NOMO-1 (cell line): ENCODE measurements around the gene MME.
A peak's percentile ranks its signal among the peaks of the same experiment; 100 is the strongest.

Experiments used
- DNase-seq, 2 experiments: peaks; one replicate each; lab custom pipeline; 2025; ENCODE audit not compliant: unreplicated experiment in 2 of 2; lab: John Stamatoyannopoulos, UW

MME gene

DNA sequence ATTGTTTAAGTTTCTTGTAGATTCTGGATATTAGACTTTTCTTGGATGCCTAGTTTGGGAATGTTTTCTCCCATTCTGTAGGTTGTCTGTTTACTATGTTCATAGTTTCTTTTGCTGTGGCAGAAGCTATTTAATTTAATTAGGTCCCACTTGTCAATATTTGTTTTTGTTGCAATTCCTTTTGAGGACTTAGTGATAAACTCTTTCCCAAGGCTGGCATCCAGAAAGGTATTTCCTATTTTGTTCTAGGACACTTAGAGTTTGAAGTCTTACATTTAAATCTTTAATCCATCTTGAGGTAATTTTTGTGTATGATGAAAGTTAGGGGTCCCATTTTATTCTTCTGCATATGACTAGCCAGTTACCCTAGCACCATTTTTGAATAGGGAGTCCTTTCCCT is 54.9 kb downstream of the MME start:
- DNase-seq = no peak

DNA sequence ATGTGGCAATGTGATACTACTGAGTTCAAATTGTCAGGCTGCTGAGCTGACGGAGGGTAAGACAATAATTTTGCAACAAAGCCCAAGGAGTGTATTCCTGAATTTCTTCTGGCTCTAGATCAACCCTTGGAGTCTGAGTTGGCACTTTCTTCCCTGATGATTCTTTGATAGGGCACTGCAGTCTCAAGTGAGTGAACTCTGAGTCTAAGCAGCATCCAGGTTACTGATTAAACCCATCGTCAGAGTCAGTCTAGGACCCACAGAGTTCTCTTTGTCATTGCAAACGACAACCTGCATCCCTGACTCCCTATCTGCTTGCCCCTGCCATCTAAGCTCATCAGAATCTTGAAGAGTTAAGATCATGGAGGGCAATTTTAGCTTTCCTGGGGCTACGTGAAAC is 58.6 kb downstream of the MME start:
- DNase-seq = no peak

DNA sequence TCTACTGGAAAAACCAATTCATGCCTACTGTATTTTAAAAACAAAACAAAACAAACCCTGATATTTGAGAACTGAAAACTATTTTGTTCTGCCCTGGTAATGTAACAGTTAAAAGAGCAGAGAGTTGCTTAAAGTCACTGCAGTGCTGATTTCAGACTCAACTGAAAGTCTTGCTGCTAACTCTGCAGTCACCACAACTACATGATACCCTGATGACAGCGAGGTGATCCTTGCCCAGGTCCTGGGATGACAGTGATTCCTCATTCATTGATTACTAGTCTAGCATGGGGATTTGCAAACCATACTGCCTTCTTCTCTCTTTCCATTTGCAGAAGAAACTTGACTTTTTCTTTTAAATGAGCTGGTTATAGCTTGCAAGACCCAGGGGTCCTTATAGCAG is 67.5 kb downstream of the MME start:
- no peak for DNase-seq

DNA sequence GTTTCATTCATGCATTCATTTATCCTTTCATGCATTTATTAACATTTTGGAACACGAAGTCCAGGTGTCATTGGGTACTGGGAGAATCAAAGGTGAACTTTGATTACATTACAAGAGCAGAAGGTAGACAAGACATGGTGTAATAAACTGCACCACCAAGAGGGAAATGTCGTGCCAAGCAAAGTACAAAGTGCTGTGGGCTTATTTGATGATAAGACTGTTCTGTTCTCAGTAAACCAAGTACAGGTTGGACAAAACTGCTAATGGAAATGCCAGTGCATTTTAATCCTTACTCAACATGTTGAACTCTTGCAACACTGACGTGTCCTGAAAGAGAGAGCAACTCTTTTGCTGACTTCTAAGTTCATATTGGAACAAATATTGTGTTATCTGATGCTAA is 69.4 kb downstream of the MME start:
- DNase-seq = peak; percentile 5 to 52

GRCh38 chr3:155153242-155154186 is 73.4 kb downstream of the MME start:
- DNase-seq = no peak

- no peak for DNase-seq
These were observed 74.1 kb downstream of the MME start for GRCh38 chr3:155154255-155154654.

- no peak for DNase-seq
These were observed 78.4 kb downstream of the MME start for GRCh38 chr3:155158346-155159037.

DNA sequence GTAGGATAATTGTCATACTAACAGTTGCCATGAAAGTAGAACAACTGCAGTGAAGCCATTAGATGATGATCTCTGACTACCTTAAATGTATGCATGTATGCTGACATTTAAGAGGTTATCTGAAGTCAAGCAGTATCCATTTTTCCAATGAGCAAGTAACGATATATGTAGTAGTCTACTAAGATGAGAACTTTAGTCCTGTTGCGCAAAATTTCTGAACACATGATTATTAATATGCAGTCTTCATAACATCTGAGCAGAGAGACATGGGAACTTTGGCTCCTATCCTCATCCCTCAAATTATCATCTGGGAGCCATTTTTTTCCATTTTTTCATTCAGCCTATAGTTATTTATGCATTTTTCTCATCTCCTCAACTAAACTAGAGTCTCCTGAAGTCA is 79.2 kb downstream of the MME start:
- no peak for DNase-seq

DNA sequence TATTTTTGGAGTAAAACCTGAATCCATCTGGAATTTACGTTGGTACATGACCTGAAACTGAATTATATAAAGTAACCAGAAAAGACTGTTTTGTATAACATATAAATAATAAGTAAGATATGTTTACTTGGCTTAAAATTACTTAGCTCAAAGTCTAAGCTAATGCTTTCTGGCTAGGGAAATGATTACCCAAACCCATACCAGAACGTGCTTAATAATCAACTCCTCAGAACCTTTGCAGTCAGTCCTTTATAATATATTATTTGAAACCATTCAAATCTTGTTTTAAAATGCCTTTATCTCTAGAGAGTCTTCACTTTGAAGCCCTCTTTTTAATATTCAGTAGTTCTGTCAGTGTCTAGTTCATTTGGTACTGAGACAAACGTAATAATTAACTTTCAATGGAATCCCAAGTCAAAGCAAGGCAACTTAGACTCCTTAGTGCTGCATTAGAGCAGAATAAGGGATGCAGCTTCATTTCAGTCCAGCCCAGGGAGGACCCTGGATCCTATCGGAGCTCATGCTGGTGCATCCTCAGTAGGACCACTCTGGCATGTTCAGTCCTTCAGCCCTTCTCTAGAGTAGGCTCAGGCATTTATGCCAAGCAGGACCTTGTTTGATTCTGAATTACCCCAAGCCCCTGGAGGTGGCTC is 81.6 kb downstream of the MME start:
- DNase-seq = no peak

- no peak for DNase-seq
These were observed 84.2 kb downstream of the MME start for GRCh38 chr3:155164306-155164705.

DNA sequence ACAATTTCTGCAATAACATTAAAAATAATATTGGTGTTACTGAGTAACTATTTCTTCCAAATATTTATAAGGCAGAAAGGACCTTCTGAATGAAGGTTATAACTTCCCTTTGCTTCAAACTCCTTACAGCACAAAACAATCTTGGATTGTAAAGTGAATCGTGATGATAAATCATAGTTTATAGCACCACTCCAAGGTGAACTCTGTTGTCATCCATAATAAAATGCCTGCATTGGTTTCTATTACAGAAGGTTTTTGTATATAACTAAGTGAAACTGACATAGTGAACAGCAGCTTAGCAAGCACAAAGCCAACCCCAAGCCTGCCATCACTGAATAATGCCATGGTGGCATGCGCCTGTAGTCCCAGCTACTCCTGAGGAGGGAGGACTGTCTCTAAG is 86.3 kb downstream of the MME start:
- no peak for DNase-seq

- no peak for DNase-seq
These were observed 89.1 kb downstream of the MME start for GRCh38 chr3:155169197-155169596.

DNA sequence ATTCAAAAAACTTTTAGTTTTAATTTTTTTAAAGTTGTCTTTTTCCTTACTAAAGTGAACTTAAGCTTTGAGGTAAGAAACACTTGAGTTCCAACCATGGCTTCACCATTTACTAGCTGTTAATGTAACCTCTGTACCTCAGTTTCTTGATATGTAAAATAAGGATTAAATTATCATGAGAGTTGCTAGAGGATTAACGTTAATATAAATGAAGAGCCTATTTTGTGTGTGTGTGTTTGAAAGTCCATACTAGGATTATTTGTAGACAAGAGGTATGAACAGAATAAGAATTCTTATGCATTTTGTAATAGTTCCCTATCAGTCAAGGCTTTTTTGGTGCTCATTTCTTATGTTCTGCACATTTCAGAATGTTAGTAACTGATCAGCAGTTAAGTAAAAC is 93.7 kb downstream of the MME start:
- no peak for DNase-seq

GRCh38 chr3:155178810-155179436 is 98.8 kb downstream of the MME start:
- DNase-seq = peak; percentile 50 to 74

GRCh38 chr3:155179437-155179827 is 99.3 kb downstream of the MME start:
- DNase-seq = no peak

DNA sequence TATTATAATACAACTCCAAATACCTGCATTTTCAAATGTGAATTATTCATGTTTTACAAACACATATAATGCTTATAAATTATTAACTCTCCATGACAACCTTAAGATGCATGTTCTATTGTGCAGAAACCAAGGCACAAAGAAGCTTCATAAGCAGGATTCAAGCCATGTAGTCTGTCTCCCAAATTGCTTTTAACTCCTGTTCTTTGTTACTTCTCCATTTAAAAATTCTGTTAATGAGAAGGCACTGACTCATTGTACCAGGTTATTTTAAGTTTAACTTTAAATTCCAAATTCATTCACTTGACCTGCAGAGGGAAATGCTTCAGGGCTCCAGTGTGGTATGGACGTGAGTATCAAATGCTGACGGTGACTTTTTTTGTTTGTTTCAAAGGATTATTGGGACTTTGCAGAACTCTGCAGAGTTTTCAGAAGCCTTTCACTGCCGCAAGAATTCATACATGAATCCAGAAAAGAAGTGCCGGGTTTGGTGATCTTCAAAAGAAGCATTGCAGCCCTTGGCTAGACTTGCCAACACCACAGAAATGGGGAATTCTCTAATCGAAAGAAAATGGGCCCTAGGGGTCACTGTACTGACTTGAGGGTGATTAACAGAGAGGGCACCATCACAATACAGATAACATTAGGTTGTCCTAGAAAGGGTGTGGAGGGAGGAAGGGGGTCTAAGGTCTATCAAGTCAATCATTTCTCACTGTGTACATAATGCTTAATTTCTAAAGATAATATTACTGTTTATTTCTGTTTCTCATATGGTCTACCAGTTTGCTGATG is 100.0 kb downstream of the MME start:
- DNase-seq = no peak

DNA sequence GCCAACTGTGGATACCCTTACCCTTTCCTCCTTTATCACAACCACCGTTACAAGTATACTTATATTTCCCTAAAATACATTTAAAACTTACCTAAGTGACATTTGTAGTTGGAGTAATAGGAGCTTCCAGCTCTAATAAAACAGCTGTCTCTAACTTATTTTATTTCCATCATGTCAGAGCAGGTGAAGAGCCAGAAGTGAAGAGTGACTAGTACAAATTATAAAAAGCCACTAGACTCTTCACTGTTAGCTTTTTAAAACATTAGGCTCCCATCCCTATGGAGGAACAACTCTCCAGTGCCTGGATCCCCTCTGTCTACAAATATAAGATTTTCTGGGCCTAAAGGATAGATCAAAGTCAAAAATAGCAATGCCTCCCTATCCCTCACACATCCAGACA is 102.3 kb downstream of the MME start:
- no peak for DNase-seq

DNA sequence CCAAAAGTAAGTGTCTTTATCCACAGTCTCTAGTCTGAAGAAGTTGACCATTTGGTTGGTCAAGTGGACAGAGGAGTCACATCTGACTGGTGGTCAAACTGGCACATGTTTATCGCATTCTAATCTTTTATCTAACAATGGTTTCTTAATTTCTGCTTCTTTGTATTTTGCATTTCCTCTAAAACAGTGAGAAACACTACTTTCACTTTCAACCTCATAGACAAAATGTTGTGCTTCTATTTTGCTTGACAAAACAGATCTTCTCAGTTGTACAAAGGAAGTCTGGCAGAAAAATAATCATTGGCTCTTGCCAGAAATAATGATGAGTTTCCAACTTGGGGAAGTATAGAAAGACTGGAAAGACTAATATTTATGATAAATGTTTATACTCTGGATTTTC is 103.9 kb downstream of the MME start:
- peak in 1 of 2 experiments; percentile 55 for DNase-seq

DNA sequence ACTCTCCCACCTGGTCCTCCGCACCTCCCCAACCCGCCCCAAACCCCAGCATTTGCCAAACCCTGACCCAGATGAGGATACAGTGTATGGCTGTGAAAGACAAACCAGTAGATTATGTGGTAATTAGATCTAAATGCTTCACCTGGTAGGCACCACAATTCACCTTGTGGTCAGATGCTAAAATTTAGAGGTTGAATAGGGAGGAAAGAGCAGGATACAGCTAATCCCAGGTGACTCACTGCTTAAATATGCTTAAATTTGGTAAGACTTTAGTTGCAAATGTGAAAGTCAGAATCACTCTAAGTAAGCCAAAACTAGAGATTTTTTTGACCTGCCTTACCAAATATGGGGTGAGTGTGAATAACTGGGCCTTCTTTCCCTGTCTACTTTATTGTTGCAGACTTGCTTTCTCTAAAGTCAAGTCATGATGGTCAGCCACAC is 105.5 kb downstream of the MME start:
- DNase-seq = no peak

DNA sequence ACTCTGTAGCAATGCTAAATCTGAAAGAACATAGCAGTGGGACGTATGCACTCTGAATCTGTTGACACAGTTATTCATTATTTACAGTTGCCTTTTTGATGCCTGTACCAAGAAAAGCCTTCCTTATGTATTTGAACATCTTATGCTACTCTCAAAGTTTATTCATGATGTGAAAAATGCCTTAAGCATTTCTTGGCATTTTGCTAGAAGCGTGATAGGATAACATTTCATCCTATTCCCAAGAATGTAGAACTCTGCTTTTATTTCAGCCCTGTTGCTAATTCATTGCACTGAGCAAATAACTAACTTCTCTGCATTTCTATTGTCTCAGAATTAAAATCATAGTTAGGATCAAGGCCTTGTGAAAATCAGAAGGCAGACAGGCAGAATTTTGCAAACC is 107.9 kb downstream of the MME start:
- DNase-seq = no peak
